Keratinocyte (primary cell): ENCODE data around the gene WNT10A.

Experiments
- CTCF ChIP-seq, 3 experiments: IDR thresholded peaks in 1 of 3; conservative IDR thresholded peaks in 1 of 3; optimal IDR thresholded peaks in 1 of 3; 2 replicates in 2 of 3; 3 replicates in 1 of 3; pipeline versions ENCODE3 to v1.5.1; 2011; ENCODE audit warnings: low read length in 3 of 3, mild to moderate bottlenecking in 3 of 3, moderate library complexity in 2 of 3, control low read depth in 1 of 3, inconsistent platforms in 1 of 3; ENCODE audit not compliant: insufficient read depth in 2 of 3; ENCODE audit errors: extremely low read depth in 1 of 3
- EZH2 ChIP-seq: IDR thresholded peaks from one replicate; pipeline ENCODE4 v1.6.1; 2012; ENCODE audit warnings: inconsistent platforms, mild to moderate bottlenecking, low read length, moderate library complexity

GRCh38 chr2:218892693-218893348 lies 12.2 kb downstream of the WNT10A start:
- peak in 2 of 3 experiments; percentile 29 to 64 for TF ChIP-seq CTCF (optimal IDR thresholded peaks at IDR 0.05 in 1 of 3, IDR thresholded peaks at IDR 0.05 in 1 of 3, conservative IDR thresholded peaks at IDR 0.05 in 1 of 3; ENCODE audit: extremely low read depth in 1 of 3, insufficient read depth in 2 of 3, low read length in 3 of 3)
- no peak for TF ChIP-seq EZH2
